ENCODE measurements around the gene HOPX.

Gene HOPX

GRCh38 chr4:56649445-56650261, 31.4 kb downstream of the HOPX start:
- Histone ChIP-seq H3K4me3 (ENCODE audit: low read depth in 1 of 2, low read length in 1 of 2) (no peak overlapping the region), H3K4me1 (ENCODE audit: control insufficient read depth in 1 of 2, insufficient read depth in 1 of 2, low read depth in 1 of 2, low read length in 1 of 2) (peaks cover 0 to 16% of the 10 kb centered on the region in 2 experiments), H3K27me3 (peaks cover 19% of the 10 kb centered on the region), H3K27ac (no peak overlapping the region), H3K36me3 (no peaks in the 10 kb centered on the region), H3K9me3 (no peaks in the 10 kb centered on the region)
- TF ChIP-seq, protein P1, sequence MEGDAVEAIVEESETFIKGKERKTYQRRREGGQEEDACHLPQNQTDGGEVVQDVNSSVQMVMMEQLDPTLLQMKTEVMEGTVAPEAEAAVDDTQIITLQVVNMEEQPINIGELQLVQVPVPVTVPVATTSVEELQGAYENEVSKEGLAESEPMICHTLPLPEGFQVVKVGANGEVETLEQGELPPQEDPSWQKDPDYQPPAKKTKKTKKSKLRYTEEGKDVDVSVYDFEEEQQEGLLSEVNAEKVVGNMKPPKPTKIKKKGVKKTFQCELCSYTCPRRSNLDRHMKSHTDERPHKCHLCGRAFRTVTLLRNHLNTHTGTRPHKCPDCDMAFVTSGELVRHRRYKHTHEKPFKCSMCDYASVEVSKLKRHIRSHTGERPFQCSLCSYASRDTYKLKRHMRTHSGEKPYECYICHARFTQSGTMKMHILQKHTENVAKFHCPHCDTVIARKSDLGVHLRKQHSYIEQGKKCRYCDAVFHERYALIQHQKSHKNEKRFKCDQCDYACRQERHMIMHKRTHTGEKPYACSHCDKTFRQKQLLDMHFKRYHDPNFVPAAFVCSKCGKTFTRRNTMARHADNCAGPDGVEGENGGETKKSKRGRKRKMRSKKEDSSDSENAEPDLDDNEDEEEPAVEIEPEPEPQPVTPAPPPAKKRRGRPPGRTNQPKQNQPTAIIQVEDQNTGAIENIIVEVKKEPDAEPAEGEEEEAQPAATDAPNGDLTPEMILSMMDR (IDR thresholded peaks at IDR 0.05): no peak

- H3K4me3 ChIP-seq (ENCODE audit: low read depth in 1 of 2, low read length in 1 of 2): no peak overlapping the region
- no peak overlapping the region for H3K27ac ChIP-seq
- peaks cover 10% of the 10 kb centered on the region for H3K27me3 ChIP-seq
- H3K4me1 ChIP-seq (ENCODE audit: control insufficient read depth in 1 of 2, insufficient read depth in 1 of 2, low read depth in 1 of 2, low read length in 1 of 2): peaks cover 0 to 8% of the 10 kb centered on the region in 2 experiments
- no peaks in the 10 kb centered on the region for H3K36me3 ChIP-seq
- no peaks in the 10 kb centered on the region for H3K9me3 ChIP-seq
- TF ChIP-seq, protein P1 (IDR thresholded peaks at IDR 0.05): no peak
These were observed 32.3 kb downstream of the HOPX start for GRCh38 chr4:56648824-56649151.

- TF ChIP-seq, protein P1 (IDR thresholded peaks at IDR 0.05): no peak
- Histone ChIP-seq H3K9me3 (no peaks in the 10 kb centered on the region), H3K36me3 (no peaks in the 10 kb centered on the region), H3K4me3 (ENCODE audit: low read depth in 1 of 2, low read length in 1 of 2) (no peak overlapping the region), H3K4me1 (ENCODE audit: control insufficient read depth in 1 of 2, insufficient read depth in 1 of 2, low read depth in 1 of 2, low read length in 1 of 2) (peaks cover 0 to 2% of the 10 kb centered on the region in 2 experiments), H3K27ac (no peak overlapping the region), H3K27me3 (peaks cover 5% of the 10 kb centered on the region)
These were observed 32.9 kb downstream of the HOPX start for GRCh38 chr4:56648021-56648823.

DNA sequence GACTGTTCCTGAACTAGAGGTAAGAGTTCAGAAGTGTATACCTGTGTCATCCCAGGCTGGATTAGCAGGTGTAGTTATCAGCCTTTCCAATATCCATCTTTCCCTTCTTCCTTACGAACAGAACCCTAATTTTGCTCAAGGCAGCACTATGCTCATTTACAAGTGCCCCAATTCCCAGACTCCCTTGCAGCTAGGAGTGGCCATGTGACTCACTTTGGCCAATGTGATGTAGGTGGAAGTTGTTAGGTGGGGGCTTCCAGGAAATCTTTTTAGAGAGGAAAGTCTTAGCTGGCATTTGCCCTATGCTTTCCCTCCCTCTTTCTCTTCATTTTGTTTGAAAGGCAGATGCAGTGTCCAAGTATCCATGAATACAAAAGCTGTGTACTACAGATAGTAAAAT, 34.8 kb downstream of the HOPX start:
- no peak overlapping the region for H3K4me3 ChIP-seq (ENCODE audit: low read depth in 1 of 2, low read length in 1 of 2)
- TF ChIP-seq, protein P1 (IDR thresholded peaks at IDR 0.05): no peak
- H3K36me3 ChIP-seq: no peaks in the 10 kb centered on the region
- no peaks in the 10 kb centered on the region for H3K4me1 ChIP-seq (ENCODE audit: control insufficient read depth in 1 of 2, insufficient read depth in 1 of 2, low read depth in 1 of 2, low read length in 1 of 2)
- H3K27ac ChIP-seq: no peak overlapping the region
- no peaks in the 10 kb centered on the region for H3K9me3 ChIP-seq
- H3K27me3 ChIP-seq: no peaks in the 10 kb centered on the region

- H3K27me3 ChIP-seq: no peaks in the 10 kb centered on the region
- no peaks in the 10 kb centered on the region for H3K4me1 ChIP-seq (ENCODE audit: control insufficient read depth in 1 of 2, insufficient read depth in 1 of 2, low read depth in 1 of 2, low read length in 1 of 2)
- no peak overlapping the region for H3K4me3 ChIP-seq (ENCODE audit: low read depth in 1 of 2, low read length in 1 of 2)
- TF ChIP-seq, protein P1 (IDR thresholded peaks at IDR 0.05): no peak
- no peaks in the 10 kb centered on the region for H3K9me3 ChIP-seq
- H3K36me3 ChIP-seq: no peaks in the 10 kb centered on the region
- no peak overlapping the region for H3K27ac ChIP-seq
These were observed 37.5 kb downstream of the HOPX start for GRCh38 chr4:56643596-56643995.
